SKM-1 treated with dmso at 0.1 percent for 144 hours (cell line): ENCODE results near the gene SIRT1.
"Not testable (repeated sequence)": the region's sequence is repeated elsewhere in the genome, so short reads cannot be mapped to it uniquely, and the experiment has no call there.

Source experiments
- DNase-seq: peaks from one replicate; lab custom pipeline; 2025; ENCODE audit not compliant: unreplicated experiment; lab: John Stamatoyannopoulos, UW

SIRT1 gene

DNA sequence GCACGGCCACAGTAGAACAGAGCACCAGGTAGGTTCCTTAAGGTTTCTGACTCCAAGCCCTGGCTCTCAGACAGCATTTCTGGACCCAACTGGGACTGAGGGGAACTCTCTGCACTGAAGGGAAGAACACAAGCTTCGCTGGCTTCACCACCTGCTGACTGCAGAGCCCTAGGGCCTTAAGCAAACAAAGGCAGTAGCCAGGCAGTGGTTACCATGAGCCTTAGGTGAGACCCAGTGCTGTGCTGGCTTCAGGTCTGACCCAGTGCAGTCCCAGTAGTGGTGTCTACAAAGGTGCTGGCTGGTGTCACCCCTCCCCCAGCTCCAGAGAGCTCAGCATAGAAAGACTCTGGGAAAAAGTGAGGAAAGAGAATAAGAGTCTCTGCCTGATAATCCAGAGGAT is 59.5 kb downstream of the SIRT1 start:
- no peak for DNase-seq

DNA sequence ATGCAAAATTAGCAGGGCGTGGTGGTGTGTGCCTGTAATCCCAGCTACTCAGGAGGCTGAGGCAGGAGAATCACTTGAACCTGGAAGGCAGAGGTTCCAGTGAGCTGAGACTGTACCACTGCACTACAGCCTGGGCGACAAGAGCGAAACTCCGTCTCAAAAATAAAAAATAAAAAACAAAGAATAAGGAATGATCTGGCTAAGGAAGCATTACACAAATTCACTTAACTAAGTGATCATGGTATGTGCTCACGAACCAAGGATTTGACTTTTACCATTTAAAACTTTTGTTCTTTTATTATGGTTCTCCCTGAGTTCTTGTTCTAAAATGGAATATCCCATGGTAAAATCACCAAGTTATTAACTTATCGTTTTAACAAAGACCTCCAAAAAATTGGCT is 71.2 kb downstream of the SIRT1 start:
- no peak for DNase-seq

DNA sequence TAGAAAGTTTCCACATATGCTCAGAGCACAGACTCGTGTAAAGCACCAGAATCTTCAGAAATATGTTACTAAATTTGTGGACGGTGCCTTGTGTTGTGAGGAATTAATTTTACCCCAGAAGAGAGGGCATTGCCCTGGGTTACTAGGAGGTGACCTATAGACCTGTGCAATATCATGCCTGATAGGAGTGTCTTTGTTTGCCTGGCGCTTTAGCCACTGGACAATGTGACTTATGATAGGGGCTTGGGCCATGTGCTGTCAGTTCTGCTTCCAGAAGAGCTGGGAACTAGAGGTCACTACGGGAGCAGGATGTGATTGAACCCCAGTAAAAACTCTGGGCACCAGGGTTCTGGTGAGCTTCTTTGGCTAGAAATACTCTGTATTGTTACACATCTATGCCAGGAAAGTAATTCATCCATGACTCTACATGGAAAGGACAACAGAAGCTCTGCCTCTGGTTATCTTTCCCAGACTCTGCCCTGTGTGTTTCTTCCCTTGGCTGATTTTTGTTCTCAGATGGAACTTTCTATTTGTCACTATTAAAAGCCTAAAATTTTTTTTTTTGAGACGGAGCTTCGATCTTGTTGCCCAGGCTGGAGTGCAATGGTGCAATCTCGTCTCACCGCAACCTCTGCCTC is 75.5 kb downstream of the SIRT1 start:
- no peak for DNase-seq

DNA sequence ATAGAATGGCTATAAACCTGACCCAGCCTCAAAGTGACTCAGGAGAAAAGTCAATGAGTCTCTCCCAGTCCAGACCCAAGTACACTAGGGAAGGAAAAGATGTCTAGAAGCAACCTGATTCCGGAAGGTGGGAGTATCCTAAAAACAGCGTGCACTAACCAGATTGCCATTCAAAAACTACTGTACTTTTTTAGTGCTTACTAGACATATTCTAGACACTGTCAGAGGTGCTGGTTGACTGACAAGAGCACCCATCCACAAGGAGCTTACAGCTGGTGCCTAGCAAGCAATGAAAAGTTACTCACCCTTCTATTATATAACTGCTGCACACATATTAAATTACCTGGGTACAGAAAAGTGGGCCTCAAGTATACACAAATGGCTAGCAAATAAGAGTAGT is 81.0 kb downstream of the SIRT1 start:
- DNase-seq = no peak

DNA sequence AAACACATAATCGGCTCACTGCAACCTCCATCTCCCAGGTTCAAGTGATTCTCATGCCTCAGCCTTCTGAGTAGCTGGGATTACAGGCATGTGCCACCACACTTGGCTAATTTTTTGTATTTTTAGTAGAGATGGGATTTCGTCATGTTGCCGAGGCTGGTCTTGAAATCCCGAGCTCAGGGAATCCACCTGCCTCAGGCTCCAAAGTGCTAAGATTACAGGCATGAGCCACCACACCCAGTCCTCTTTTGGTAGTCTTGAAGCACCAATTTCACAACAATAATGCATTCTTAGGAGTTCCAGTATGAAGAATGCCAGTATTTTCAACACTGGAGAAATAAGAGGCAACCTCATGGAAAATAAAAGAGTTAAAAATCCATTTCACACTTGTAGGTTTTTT is 81.6 kb downstream of the SIRT1 start:
- DNase-seq = not testable (repeated sequence)
